Psoas muscle (tissue), 8 donors: ENCODE data around the gene CDR2L. TPM values are rescaled to one million over a fixed set of nuclear protein-coding genes. Genes with fewer than 3 reads are reported as not detected.
A peak's percentile ranks its signal among the peaks of the same experiment; 100 is the strongest.
"Not testable (repeated sequence)": the region's sequence is repeated elsewhere in the genome, so short reads cannot be mapped to it uniquely, and the experiment has no call there.

Experiments used
- ATAC-seq, 4 donors: fragments of 200-7000 bp; cut with Tn5 transposase; one replicate each; pipeline ENCODE4 v1.9.1; 2020; ENCODE audit warnings: moderate library complexity in 3 of 4, mild to moderate bottlenecking in 2 of 4
- DNase-seq, 2 donors: peaks; one replicate each; pipeline ENCODE4 v3.0.0-alpha.2; 2020
- H3K27ac ChIP-seq: fragments of 200-600 bp; one replicate; pipeline ENCODE4 v1.8.0; 2022
- H3K27me3 ChIP-seq, 3 donors: fragments of 200-600 bp in 1 of 3; one replicate each; pipeline versions ENCODE4 v1.6.1 to v1.8.0; 2013 to 2022; ENCODE audit warnings: low read length in 2 of 3, mild to moderate bottlenecking in 2 of 3, moderate library complexity in 1 of 3; ENCODE audit not compliant: insufficient read depth in 3 of 3
- H3K36me3 ChIP-seq, 2 donors: fragments of 200-600 bp in 1 of 2; one replicate each; pipeline versions ENCODE4 v1.6.1 to v1.8.0; 2013 to 2022; ENCODE audit warnings: low read depth in 1 of 2, mild to moderate bottlenecking in 1 of 2, moderate library complexity in 1 of 2; ENCODE audit not compliant: insufficient read depth in 1 of 2
- H3K4me1 ChIP-seq: fragments of 200-600 bp; one replicate; pipeline ENCODE4 v1.8.0; 2022
- H3K4me3 ChIP-seq: fragments of 200-600 bp; one replicate; pipeline ENCODE4 v1.8.0; 2022; ENCODE audit warnings: mild to moderate bottlenecking
- H3K9me3 ChIP-seq: fragments of 200-600 bp; one replicate; pipeline ENCODE4 v1.8.0; 2022
- CTCF ChIP-seq: fragments of 200-600 bp; IDR thresholded peaks from one replicate; pipeline ENCODE4 v1.8.0; 2022; ENCODE audit warnings: antibody characterized with exemption
- WGBS, 3 donors: extraction: QIAGEN DNeasy Blood & Tissue Kit; methylation state at CpG; one replicate each; pipeline versions ENCODE4 v1.1.6 to v1.1.7; 2013; 5-methylcytosine and 5-hydroxymethylcytosine counted together
- intact Hi-C, 2 donors: fragments of 100-400 bp; cut with DNase I; formaldehyde crosslinking; loops; one replicate each; pipeline versions ENCODE4 v1.11.0 to v1.14.2; 2022
- polyA plus RNA-seq, 3 donors: library from polyadenylated mRNA; stranded (reverse); fragments of 200-250 nt; gene quantifications; one replicate each; pipeline ENCODE4 v1.2.3, GENCODE V29; 2013
- total RNA-seq, 4 donors: library from RNA; stranded (reverse); fragmentation: NEBNext Ultra II Directional in 2 of 4; extraction: Animal tissue kit (Norgen Biotek cat#: 25700) in 2 of 4; gene quantifications; one replicate each; pipeline versions ENCODE4 v1.2.1 to v1.2.4, GENCODE V29; 2021 to 2023
- donor health status: healthy with polysubstance abuse.
- donor health status: DM: no; HTN: no; CAD: no; lungs with moderate emphysema.
- donor health status: Bipolar disorder and iron deficiency.
- donor health status: healthy.
- donor health status: DM: yes; HTN: yes; CAD: no.
- donor health status: DM: no; HTN: no; CAD: no.
- donor health status: DM: no; HTN: no; CAD: no.
- donor health status: DM: yes; HTN: yes; CAD: no.

The CDR2L gene
- total and polyA plus RNA-seq, 7 donors, result 1.3 to 3.4 (median 1.7) TPM

GRCh38 chr17:74981979-74982662, 5.3 kb upstream of the CDR2L start:
- 0 to 1% (median 1%) methylated on average over 33 to 61 of the region's 61 CpGs for WGBS, 3 donors
- no peak for TF ChIP-seq CTCF
- peaks cover 5% of the 10 kb centered on the region for H3K4me1 ChIP-seq
- H3K27ac ChIP-seq, result peak overlapping the region; percentile 71
- H3K27me3 ChIP-seq, result peaks cover 0 to 41% (median 3%) of the 10 kb centered on the region in 3 donors
- intact Hi-C loops, result no loop called here
- H3K36me3 ChIP-seq, result no peaks in the 10 kb centered on the region
- ATAC-seq (peak; percentile 78 to 85 (median 82)), DNase-seq (peak; percentile 74 to 80)
- H3K9me3 ChIP-seq, result no peaks in the 10 kb centered on the region
- H3K4me3 ChIP-seq, result peak overlapping the region; percentile 68

DNA sequence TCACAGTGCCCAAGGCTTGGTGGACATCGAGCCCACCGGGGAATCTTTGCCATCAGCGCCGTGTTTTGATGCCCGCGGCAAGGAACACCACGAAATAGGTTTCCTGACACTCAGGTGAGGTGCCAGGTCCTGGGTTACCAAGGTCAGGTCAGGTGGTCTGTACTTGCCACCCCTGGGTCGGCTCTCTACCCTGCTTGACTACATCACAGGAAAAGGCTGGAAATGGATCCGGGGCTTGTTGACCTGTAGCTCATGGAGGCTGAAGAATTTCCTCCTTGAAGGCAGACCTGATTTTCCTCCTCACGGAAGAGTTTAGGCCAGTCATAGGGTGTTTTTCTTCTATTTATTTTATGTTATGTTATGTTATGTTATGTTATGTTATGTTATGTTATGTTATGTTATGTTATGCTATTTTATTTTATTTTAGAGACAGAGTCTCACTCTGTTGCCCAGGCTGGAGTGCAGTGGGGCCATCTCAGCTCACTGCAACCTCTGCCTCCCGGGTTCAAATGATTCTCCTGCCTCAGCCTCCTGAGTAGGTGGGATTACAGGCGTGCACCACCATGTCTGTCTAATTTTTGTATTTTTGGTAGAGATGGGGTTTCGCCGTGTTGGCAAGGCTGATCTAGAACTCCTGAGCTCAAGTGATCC, 4.6 kb upstream of the CDR2L start:
- H3K36me3 ChIP-seq, ATAC-seq, H3K4me1 ChIP-seq, H3K9me3 ChIP-seq, intact Hi-C loops, DNase-seq: not testable (repeated sequence)
- Histone ChIP-seq H3K27ac (peak overlapping the region; percentile 71), H3K4me3 (peak overlapping the region; percentile 68), H3K27me3 (peaks cover 0 to 38% (median 3%) of the 10 kb centered on the region in 3 donors)
- WGBS, 3 donors, result 40 to 41% (median 40%) methylated on average over 14 of the region's 14 CpGs

- H3K4me3 ChIP-seq, result no peak overlapping the region
Observed at GRCh38 chr17:74986206-74986576, 1.2 kb upstream of the CDR2L start.

GRCh38 chr17:74987909-74988711, 678 bp downstream of the CDR2L start:
- peaks cover 0 to 6% (median 0%) of the 10 kb centered on the region in 3 donors for H3K27me3 ChIP-seq
- intact Hi-C loops, result no loop called here
- H3K4me1 ChIP-seq, result peaks cover 8% of the 10 kb centered on the region
- peak overlapping the region; percentile 83 for H3K27ac ChIP-seq
- peak; percentile 84 to 89 for DNase-seq
- ATAC-seq, result peak; percentile 59 to 69 (median 64)
- no peaks in the 10 kb centered on the region for H3K9me3 ChIP-seq
- no peaks in the 10 kb centered on the region for H3K36me3 ChIP-seq
- H3K4me3 ChIP-seq, result peak overlapping the region; percentile 78
- WGBS, 3 donors, result 3 to 6% (median 3%) methylated on average over 46 to 76 of the region's 76 CpGs
- TF ChIP-seq CTCF, result no peak

More at GRCh38 chr17:74986206-74986576, 1.2 kb upstream of the CDR2L start:
- H3K4me1 ChIP-seq, result peaks cover 5% of the 10 kb centered on the region
- no peak for DNase-seq
- intact Hi-C loops, result no loop called here
- H3K9me3 ChIP-seq, result no peaks in the 10 kb centered on the region
- peaks cover 0 to 19% (median 3%) of the 10 kb centered on the region in 3 donors for H3K27me3 ChIP-seq
- H3K36me3 ChIP-seq, result no peaks in the 10 kb centered on the region
- ATAC-seq, result no peak
- no peak overlapping the region for H3K27ac ChIP-seq
- 89 to 99% (median 93%) methylated on average over 3 of the region's 3 CpGs for WGBS, 3 donors
- no peak for TF ChIP-seq CTCF
